G401 (cell line): Measurements from ENCODE around the gene AARSD1. TPM values are rescaled to one million over a fixed set of nuclear protein-coding genes. Genes with fewer than 3 reads are reported as not detected.
A peak's percentile ranks its signal among the peaks of the same experiment; 100 is the strongest.
"Not testable (repeated sequence)": the region's sequence is repeated elsewhere in the genome, so short reads cannot be mapped to it uniquely, and the experiment has no call there.

ENCODE experiments used
- DNase-seq: peaks from one replicate; pipeline ENCODE4 v3.0.0-alpha.2; 2015; ENCODE audit warnings: low spot score
- in situ Hi-C: cut with HindIII; loops from 2 replicates; pipeline ENCODE4 v1.10.0; 2016; ENCODE audit warnings: low sequenced_read_pairs, mixed read lengths
- total RNA-seq: library from RNA; depleted of rRNA; stranded (reverse); fragments of >200 nt; shearing (Covaris generic); gene quantifications from 2 replicates; pipeline ENCODE4 v1.2.3, GENCODE V29; 2014

AARSD1 gene
- total RNA-seq, 1 experiment from 2014 or later: 15.3 TPM

DNA sequence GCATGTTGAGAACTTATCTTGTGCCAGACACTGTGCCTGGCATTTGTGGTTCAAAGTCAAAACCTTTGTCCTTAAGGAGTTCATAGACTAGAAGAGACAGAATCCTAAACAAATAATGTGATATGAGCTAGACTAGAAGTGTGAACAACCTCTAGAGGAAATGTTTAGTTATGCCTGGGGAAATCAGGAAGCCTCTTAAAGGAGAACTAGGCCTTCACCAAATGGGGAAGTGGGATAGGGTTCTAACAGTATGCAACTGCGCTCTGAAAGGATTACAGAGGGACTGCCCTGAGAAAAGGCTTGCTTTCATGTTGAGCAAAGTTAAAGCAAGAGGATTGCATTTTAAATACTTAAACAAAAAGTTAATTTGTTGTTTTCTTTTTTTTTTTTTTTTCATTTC lies 21.0 kb upstream of the AARSD1 start:
- DNase-seq: no peak
- in situ Hi-C loops: no loop called here

- in situ Hi-C loops: no loop called here
These were observed 18.0 kb upstream of the AARSD1 start for GRCh38 chr17:42982266-42982665.

GRCh38 chr17:42980766-42981397 lies 16.6 kb upstream of the AARSD1 start:
- in situ Hi-C loops: no loop called here
- DNase-seq: peak; percentile 67

More at GRCh38 chr17:42982266-42982665, 18.0 kb upstream of the AARSD1 start:
- no peak for DNase-seq

DNA sequence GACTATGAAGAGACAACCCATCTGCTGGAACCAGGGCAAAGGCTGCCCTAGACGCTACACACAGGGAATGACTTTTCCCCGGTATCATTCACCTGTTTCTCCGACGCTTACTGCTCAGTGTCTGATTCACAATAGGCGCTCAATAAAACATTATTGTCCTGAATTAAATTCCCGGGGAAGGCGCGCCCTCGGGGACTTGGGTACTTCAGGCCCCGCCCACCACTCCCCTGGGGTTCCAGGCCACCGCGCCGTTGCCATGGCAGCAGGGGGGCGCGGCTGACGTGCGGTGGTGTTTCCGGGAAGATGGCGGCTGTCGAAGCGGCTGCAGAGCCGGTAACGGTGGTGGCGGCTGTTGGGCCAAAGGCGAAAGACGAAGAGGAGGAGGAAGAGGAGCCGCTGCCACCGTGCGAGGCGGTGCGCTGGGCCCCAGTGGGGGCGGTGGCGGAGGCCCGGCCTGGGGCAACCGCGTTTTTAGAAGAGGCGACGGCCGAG lies 16.1 kb upstream of the AARSD1 start, which contains the start of gene RUNDC1:
TSS of gene RUNDC1 (plus strand) at position 292 of the 492 bp plus-strand sequence. CDS start at position 304, 12 bp downstream.
- in situ Hi-C loops: no loop called here
- peak; percentile 86 for DNase-seq

GRCh38 chr17:42979511-42980273 lies 15.4 kb upstream of the AARSD1 start, which contains the start of gene PTGES3L:
PTGES3L (minus strand) TSS chr17:42980080; CDS start chr17:42980053, 27 bp downstream.
- in situ Hi-C loops: no loop called here
- DNase-seq: no peak

GRCh38 chr17:42975701-42976100 lies 11.4 kb upstream of the AARSD1 start:
- in situ Hi-C loops, DNase-seq: not testable (repeated sequence)

- in situ Hi-C loops: no loop called here
- DNase-seq: no peak
These were observed 11.0 kb upstream of the AARSD1 start for GRCh38 chr17:42975265-42975664.

DNA sequence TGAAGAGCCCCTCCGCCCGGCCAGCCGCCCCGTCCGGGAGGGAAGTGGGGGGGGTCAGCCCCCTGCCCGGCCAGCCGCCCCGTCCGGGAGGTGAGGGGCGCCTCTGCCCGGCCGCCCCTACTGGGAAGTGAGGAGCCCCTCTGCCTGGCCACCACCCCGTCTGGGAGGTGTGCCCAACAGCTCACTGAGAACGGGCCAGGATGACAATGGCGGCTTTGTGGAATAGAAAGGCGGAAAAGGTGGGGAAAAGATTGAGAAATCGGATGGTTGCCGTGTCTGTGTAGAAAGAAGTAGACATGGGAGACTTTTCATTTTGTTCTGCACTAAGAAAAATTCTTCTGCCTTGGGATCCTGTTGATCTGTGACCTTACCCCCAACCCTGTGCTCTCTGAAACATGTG lies 9.1 kb upstream of the AARSD1 start:
- DNase-seq, in situ Hi-C loops: not testable (repeated sequence)

- in situ Hi-C loops: no loop called here
- DNase-seq: no peak
These were observed 7.3 kb upstream of the AARSD1 start for GRCh38 chr17:42971589-42971988.

- DNase-seq: no peak
- in situ Hi-C loops: no loop called here
These were observed 4.8 kb upstream of the AARSD1 start for GRCh38 chr17:42969001-42969581.

DNA sequence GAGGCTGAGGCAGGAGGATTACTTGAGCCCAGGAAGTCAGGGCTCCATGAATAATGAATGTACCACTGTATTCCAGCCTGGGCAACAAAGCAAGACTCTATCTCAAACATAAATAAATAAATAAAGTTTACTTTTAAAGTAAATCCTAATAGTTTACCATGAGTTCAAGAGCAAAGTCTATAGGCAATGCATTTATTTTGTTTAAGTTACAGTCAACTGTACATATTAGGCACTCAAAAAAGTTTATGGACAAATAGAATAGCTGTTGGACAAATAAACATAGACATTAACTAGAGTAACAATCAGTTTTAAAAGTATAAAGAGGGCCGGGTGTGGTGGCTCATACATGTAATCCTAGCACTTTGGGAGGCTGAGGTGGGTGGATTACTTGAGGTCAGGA lies 3.7 kb upstream of the AARSD1 start:
- DNase-seq: no peak
- in situ Hi-C loops: no loop called here

GRCh38 chr17:42953669-42954068 lies 10.6 kb downstream of the AARSD1 start:
- no peak for DNase-seq
- in situ Hi-C loops: no loop called here

- in situ Hi-C loops: no loop called here
- DNase-seq: no peak
These were observed 14.0 kb downstream of the AARSD1 start for GRCh38 chr17:42950044-42950783.

DNA sequence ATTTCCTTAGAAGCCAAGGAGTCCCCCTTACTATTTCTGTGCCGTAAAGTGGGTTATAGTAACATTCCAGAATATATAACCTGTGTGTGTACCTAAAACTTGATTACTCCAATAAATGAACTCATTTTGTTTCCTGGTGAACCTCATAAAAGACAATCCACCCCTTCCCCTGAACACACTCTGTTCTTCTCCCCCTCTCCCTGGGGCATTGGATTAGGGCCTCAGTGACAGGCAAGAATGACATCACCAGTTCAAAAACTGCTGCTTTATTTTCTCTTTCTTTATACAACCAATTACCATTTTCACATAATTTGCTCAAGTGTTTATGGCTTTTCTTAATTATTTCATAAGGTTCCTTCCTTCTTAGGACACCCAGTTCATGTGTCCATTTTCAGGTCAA lies 17.4 kb downstream of the AARSD1 start:
- no peak for DNase-seq
- in situ Hi-C loops: no loop called here

- in situ Hi-C loops: no loop called here
- DNase-seq: no peak
These were observed 20.0 kb downstream of the AARSD1 start for GRCh38 chr17:42944211-42944610.

- DNase-seq: peak; percentile 37
- in situ Hi-C loops: no loop called here
These were observed 26.3 kb downstream of the AARSD1 start for GRCh38 chr17:42937712-42938596.

- in situ Hi-C loops: no loop called here
- DNase-seq: no peak
These were observed 34.8 kb downstream of the AARSD1 start for GRCh38 chr17:42929497-42929844.

- in situ Hi-C loops: no loop called here
- DNase-seq: peak; percentile 32
These were observed 35.3 kb downstream of the AARSD1 start for GRCh38 chr17:42928714-42929496.
